Common myeloid progenitor, CD34-positive (primary cell): Measurements from ENCODE around the gene GOT1.

Experiments
- CTCF ChIA-PET: fragments of 350-600 bp; sonication (Branson Sonifier 250); formaldehyde crosslinking; loops from one replicate; lab custom pipeline; 2021; ENCODE audit warnings: antibody characterized with exemption; lab: Charles Lee
- POLR2A ChIA-PET: fragments of 350-600 bp; sonication (Branson Sonifier 250); formaldehyde crosslinking; loops from one replicate; lab custom pipeline; 2021; ENCODE audit warnings: antibody characterized with exemption; lab: Charles Lee
- DNase-seq, 3 donors: peaks; one replicate each; pipeline versions ENCODE4 v3.0.0 to v3.0.0-alpha.2; 2013
- H3K27ac ChIP-seq, 2 experiments: 1 replicate in 1 of 2; 2 replicates in 1 of 2; pipeline ENCODE4 v1.7.0; 2013; ENCODE audit warnings: inconsistent platforms in 2 of 2, low read length in 2 of 2, mild to moderate bottlenecking in 2 of 2, low read depth in 1 of 2, moderate library complexity in 1 of 2; ENCODE audit not compliant: severe bottlenecking in 2 of 2, insufficient read depth in 1 of 2, poor library complexity in 1 of 2
- H3K27me3 ChIP-seq, 5 experiments: replicated peaks in 2 of 5; 1 replicate in 3 of 5; 2 replicates in 2 of 5; pipeline versions ENCODE4 v1.6.1 to v1.7.0; 2013; ENCODE audit warnings: low read length in 4 of 5, mild to moderate bottlenecking in 2 of 5, moderate library complexity in 2 of 5, inconsistent platforms in 1 of 5; ENCODE audit not compliant: insufficient read depth in 5 of 5, control insufficient read depth in 4 of 5
- H3K36me3 ChIP-seq, 4 experiments: 1 replicate in 2 of 4; 2 replicates in 2 of 4; pipeline versions ENCODE4 v1.6.1 to v1.7.0; 2013; ENCODE audit warnings: low read length in 3 of 4, control low read depth in 1 of 4, mild to moderate bottlenecking in 1 of 4; ENCODE audit not compliant: control insufficient read depth in 4 of 4, insufficient read depth in 4 of 4
- H3K4me1 ChIP-seq, 4 experiments: 1 replicate in 3 of 4; 2 replicates in 1 of 4; pipeline versions ENCODE4 v1.6.1 to v1.7.1; 2013; ENCODE audit warnings: low read length in 3 of 4, mild to moderate bottlenecking in 3 of 4, control low read depth in 1 of 4, inconsistent platforms in 1 of 4, moderate library complexity in 1 of 4; ENCODE audit not compliant: control insufficient read depth in 4 of 4, insufficient read depth in 4 of 4; ENCODE audit errors: control extremely low read depth in 1 of 4
- H3K4me3 ChIP-seq, 7 experiments: 1 replicate in 4 of 7; 2 replicates in 3 of 7; pipeline versions ENCODE4 v1.5.1 to v1.7.0; 2013; ENCODE audit warnings: mild to moderate bottlenecking in 7 of 7, low read length in 6 of 7, moderate library complexity in 6 of 7, inconsistent platforms in 2 of 7, low read depth in 2 of 7, control low read depth in 1 of 7; ENCODE audit not compliant: insufficient read depth in 4 of 7, control insufficient read depth in 1 of 7; ENCODE audit errors: extremely low read depth in 1 of 7
- H3K9me3 ChIP-seq, 5 experiments: 1 replicate in 4 of 5; 2 replicates in 1 of 5; pipeline versions ENCODE4 v1.6.1 to v1.7.1; 2013; ENCODE audit warnings: low read length in 4 of 5, mild to moderate bottlenecking in 2 of 5, inconsistent platforms in 1 of 5, low read depth in 1 of 5, moderate library complexity in 1 of 5; ENCODE audit not compliant: control insufficient read depth in 4 of 5, insufficient read depth in 2 of 5; ENCODE audit errors: control extremely low read depth in 1 of 5
- WGBS: methylation state at CpG from one replicate; pipeline ENCODE4 v1.1.5; 2013; ENCODE audit not compliant: insufficient coverage; 5-methylcytosine and 5-hydroxymethylcytosine counted together

The GOT1 gene

GRCh38 chr10:99459217-99459616 lies 28.8 kb upstream of the GOT1 start:
- WGBS: 100% methylated on average over 1 of the region's 2 CpGs
- Histone ChIP-seq H3K27ac (no peak overlapping the region), H3K27me3 (no peaks in the 10 kb centered on the region), H3K4me3 (no peak overlapping the region), H3K36me3 (no peaks in the 10 kb centered on the region), H3K4me1 (peaks cover 0 to 3% (median 1%) of the 10 kb centered on the region in 4 experiments), H3K9me3 (no peaks in the 10 kb centered on the region)
- ChIA-PET CTCF (interaction anchor here (2.1 kb wide), 1 partner anchor 26 kb away, joined by 6 read pairs; no protein-coding TSS in a partner anchor), POLR2A (interaction anchor here (0.6 kb wide), 1 partner anchor 637 kb away, joined by 8 read pairs; no protein-coding TSS in a partner anchor)
- DNase-seq: no peak

GRCh38 chr10:99457813-99458212 lies 27.4 kb upstream of the GOT1 start:
- 86% methylated on average over 2 of the region's 2 CpGs for WGBS
- Histone ChIP-seq H3K27ac (no peak overlapping the region), H3K9me3 (no peaks in the 10 kb centered on the region), H3K36me3 (no peaks in the 10 kb centered on the region), H3K4me1 (peaks cover 0 to 3% (median 1%) of the 10 kb centered on the region in 4 experiments), H3K27me3 (no peaks in the 10 kb centered on the region), H3K4me3 (no peak overlapping the region)
- DNase-seq: no peak
- CTCF ChIA-PET: interaction anchor here (1.0 to 2.1 kb wide), 3 partner anchors 11 to 28 kb away, joined by 3 to 6 read pairs (median 4); no protein-coding TSS in a partner anchor
- POLR2A ChIA-PET: no interaction called here

GRCh38 chr10:99456931-99457288 lies 26.5 kb upstream of the GOT1 start:
- DNase-seq: no peak
- Histone ChIP-seq H3K27me3 (no peaks in the 10 kb centered on the region), H3K4me3 (no peak overlapping the region), H3K36me3 (no peaks in the 10 kb centered on the region), H3K4me1 (peaks cover 0 to 3% (median 1%) of the 10 kb centered on the region in 4 experiments), H3K27ac (no peak overlapping the region), H3K9me3 (no peaks in the 10 kb centered on the region)
- ChIA-PET POLR2A (no interaction called here), CTCF (no interaction called here)
- no CpG with 5 or more reads among the region's 2 CpGs for WGBS

GRCh38 chr10:99456207-99456930 lies 25.9 kb upstream of the GOT1 start:
- Histone ChIP-seq H3K9me3 (no peaks in the 10 kb centered on the region), H3K27me3 (no peaks in the 10 kb centered on the region), H3K27ac (no peak overlapping the region), H3K4me3 (no peak overlapping the region), H3K36me3 (no peaks in the 10 kb centered on the region), H3K4me1 (peaks cover 0 to 3% (median 1%) of the 10 kb centered on the region in 4 experiments)
- POLR2A ChIA-PET: no interaction called here
- no peak for DNase-seq
- CTCF ChIA-PET: interaction anchor here (1.9 kb wide), 1 partner anchor 14 kb away, joined by 4 read pairs; no protein-coding TSS in a partner anchor
- 100% methylated on average over 2 of the region's 3 CpGs for WGBS

- Histone ChIP-seq H3K27me3 (peaks cover 0 to 2% (median 0%) of the 10 kb centered on the region in 5 experiments), H3K4me3 (no peak overlapping the region), H3K27ac (no peak overlapping the region), H3K36me3 (no peaks in the 10 kb centered on the region), H3K9me3 (no peaks in the 10 kb centered on the region), H3K4me1 (peaks cover 0 to 3% (median 1%) of the 10 kb centered on the region in 4 experiments)
- WGBS: no CpG with 5 or more reads among the region's 1 CpG
- POLR2A ChIA-PET: no interaction called here
- CTCF ChIA-PET: interaction anchor here (0.9 kb wide), 1 partner anchor 32 kb away, joined by 5 read pairs; no protein-coding TSS in a partner anchor
- DNase-seq: no peak
These were observed 21.6 kb upstream of the GOT1 start for GRCh38 chr10:99451981-99452380.

- Histone ChIP-seq H3K36me3 (no peaks in the 10 kb centered on the region), H3K4me1 (peaks cover 0 to 3% (median 1%) of the 10 kb centered on the region in 4 experiments), H3K9me3 (no peaks in the 10 kb centered on the region), H3K27me3 (peaks cover 0 to 2% (median 0%) of the 10 kb centered on the region in 5 experiments), H3K27ac (no peak overlapping the region), H3K4me3 (no peak overlapping the region)
- POLR2A ChIA-PET: no interaction called here
- DNase-seq: no peak
- CTCF ChIA-PET: interaction anchor here (1.1 kb wide), 1 partner anchor 9 kb away, joined by 5 read pairs; no protein-coding TSS in a partner anchor
- WGBS: 100% methylated on average over 4 of the region's 5 CpGs
These were observed 21.0 kb upstream of the GOT1 start for GRCh38 chr10:99451499-99451788.
